Omental fat pad (tissue), 4 donors: ENCODE results near the gene BMAL1. TPM values are rescaled to one million over a fixed set of nuclear protein-coding genes. Genes with fewer than 3 reads are reported as not detected.

Experiments used
- ATAC-seq: fragments of 150-250 bp; one replicate; pipeline ENCODE4 v1.9.1; 2016; ENCODE audit warnings: mild to moderate bottlenecking, moderate library complexity; ENCODE audit not compliant: low FRiP score
- DNase-seq: peaks from one replicate; pipeline ENCODE4 v3.0.0-alpha.2; 2019; ENCODE audit warnings: low spot score
- total RNA-seq, 4 donors: library from RNA; depleted of rRNA; stranded (reverse); fragments of >200 nt; gene quantifications; one replicate each; pipeline ENCODE4 v1.1.0, GENCODE V29; 2016
- TF ChIP-seq, protein P1 (sequence below), 3 donors: fragments of 450-650 bp; IDR thresholded peaks; one replicate each; pipeline ENCODE4 v1.5.1; 2016 to 2017; ENCODE audit warnings: antibody characterized with exemption in 3 of 3, mild to moderate bottlenecking in 3 of 3, moderate library complexity in 2 of 3

Gene BMAL1
- total RNA-seq, 4 donors from 2014 or later = 52.5 to 60.5 (median 53.9) TPM

DNA sequence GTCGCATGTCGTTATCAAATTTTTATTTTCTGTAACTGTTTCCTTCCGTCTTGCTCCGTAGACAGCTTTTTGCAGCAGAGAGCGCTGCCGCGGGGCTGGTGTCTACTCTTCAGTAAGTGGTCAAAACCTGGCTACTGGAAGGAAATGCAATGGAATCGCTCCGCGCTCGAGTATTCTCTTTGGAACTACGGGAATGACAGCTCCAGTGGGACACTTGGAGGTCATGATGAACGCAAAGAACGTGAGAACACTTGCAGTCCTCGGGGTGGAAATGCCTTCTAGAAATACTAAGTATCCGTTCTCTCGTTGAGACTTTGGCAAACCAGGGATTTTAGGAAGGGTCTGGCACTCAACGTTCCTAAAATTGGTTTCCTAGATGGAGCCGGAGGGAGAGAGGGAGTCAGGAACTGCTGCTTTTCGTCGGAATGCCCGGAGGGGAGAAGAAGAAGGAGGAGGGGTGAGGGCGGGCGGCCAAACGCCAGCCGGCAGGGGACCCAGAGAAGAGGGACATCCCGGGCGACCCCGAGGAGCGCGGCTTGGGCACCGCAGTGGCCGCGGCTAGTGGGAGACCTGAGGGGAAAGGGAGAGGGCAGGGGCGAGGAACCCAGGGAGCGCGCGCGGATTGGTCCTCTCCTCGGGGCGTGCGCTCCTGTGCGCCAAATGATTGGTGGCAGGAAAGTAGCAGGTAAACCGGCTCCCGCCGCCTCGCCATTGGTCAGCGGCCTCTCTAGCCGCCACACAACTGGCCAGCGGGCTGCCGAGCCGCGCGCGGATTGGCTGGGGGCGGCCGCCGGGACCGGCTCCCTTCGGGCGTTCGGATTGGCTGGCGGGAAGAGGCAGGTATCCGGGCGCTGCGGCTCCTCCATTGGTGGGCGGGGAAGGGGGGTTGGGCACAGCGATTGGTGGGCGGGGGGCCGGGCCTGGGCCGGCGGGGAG lies 490 bp upstream of the BMAL1 start:
- ATAC-seq = peak; percentile 97
- peak; percentile 83 for DNase-seq
- TF ChIP-seq, protein P1, sequence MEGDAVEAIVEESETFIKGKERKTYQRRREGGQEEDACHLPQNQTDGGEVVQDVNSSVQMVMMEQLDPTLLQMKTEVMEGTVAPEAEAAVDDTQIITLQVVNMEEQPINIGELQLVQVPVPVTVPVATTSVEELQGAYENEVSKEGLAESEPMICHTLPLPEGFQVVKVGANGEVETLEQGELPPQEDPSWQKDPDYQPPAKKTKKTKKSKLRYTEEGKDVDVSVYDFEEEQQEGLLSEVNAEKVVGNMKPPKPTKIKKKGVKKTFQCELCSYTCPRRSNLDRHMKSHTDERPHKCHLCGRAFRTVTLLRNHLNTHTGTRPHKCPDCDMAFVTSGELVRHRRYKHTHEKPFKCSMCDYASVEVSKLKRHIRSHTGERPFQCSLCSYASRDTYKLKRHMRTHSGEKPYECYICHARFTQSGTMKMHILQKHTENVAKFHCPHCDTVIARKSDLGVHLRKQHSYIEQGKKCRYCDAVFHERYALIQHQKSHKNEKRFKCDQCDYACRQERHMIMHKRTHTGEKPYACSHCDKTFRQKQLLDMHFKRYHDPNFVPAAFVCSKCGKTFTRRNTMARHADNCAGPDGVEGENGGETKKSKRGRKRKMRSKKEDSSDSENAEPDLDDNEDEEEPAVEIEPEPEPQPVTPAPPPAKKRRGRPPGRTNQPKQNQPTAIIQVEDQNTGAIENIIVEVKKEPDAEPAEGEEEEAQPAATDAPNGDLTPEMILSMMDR (IDR thresholded peaks at IDR 0.05) = no peak

DNA sequence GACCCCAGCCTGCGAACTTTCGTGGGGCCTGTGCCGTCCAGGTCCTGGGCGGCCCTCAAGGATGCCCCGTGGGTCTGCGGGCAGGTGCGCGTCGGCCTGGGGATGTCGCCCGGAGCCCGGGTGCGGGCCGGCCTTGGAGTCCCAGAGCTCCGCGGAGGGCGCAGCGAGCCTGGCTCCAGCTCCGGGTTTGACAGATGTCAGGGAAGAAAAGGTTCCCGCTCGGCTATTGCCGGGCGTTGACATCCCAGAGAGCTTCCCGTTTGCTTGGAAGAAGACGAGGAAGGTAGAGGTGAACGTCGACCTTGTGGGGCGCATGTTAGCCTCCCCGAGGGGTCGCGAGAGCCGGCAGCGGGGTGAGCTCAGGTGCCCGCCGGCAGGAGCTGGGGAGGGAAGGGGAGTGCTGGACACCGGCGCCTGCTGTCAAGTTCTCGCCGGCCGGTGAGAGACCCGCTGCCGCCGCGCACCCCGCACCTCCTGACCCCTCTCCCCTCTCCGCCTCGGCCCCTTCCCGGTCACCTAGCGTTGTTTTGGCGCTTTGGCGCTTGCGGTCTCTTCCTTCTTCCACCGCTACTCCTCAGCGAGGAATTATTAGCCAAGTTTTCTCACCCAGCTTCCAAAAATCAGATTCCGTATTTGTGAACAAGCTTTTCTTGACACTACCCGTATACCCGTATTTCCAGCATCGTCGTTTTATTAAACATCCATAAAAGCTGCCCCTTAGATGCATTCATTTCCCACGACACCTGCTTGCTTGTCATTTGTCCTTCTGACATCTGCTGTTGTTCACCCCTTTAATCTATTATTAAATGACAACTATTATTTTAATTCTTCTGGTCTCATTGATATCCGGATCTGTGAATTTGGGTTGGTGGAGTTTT lies 1.3 kb downstream of the BMAL1 start:
- ATAC-seq (no peak), DNase-seq (no peak)
- TF ChIP-seq, protein P1 (IDR thresholded peaks at IDR 0.05) = no peak

DNA sequence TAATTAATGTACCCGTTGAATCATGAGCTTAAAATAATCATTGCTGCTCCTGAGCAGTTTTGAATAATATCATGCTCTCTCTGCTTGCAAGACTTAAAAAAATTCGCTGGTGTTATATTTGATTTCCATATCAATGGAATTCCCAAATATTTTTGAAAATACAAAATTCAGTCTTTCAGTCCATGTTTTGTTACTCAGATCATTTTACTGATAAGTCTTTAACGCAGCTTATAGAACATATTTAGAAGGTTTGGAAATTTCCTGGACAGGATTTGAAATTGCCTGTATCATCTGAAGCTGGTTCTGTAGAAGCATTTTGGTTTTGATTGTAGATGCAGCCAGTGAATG lies 1.9 kb downstream of the BMAL1 start:
- TF ChIP-seq, protein P1 (IDR thresholded peaks at IDR 0.05) = no peak
- ATAC-seq = no peak
- DNase-seq = no peak

DNA sequence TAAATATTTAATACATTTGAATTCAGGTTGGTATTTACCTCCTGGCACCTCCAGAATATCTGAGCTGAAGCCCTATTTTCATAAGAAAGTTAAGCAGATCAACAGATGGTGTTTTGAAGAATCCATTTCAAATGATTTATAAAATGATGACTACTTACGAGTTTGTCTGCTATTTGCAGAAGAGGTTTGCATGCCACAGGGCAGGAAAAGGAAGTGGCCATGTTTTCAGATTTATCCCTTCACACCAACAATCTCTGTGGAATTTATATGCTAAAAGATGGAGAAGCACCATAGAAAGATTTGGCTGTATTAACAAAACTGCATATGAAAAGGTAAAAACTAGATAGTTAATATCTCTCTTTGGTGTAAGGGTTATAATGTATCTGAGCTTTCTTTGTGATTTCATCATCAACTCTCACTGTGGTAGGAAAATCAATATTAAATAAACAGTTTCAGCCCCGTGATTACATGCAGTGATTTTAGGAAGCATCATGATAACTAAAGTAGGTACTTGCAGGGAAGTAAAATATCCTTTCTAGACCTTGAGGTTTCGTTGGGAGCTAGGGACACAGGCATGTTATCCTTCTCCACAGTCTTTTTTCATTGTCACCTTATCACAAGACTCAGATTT lies 2.6 kb downstream of the BMAL1 start:
- DNase-seq (no peak), ATAC-seq (no peak)
- TF ChIP-seq, protein P1 (IDR thresholded peaks at IDR 0.05) = no peak

DNA sequence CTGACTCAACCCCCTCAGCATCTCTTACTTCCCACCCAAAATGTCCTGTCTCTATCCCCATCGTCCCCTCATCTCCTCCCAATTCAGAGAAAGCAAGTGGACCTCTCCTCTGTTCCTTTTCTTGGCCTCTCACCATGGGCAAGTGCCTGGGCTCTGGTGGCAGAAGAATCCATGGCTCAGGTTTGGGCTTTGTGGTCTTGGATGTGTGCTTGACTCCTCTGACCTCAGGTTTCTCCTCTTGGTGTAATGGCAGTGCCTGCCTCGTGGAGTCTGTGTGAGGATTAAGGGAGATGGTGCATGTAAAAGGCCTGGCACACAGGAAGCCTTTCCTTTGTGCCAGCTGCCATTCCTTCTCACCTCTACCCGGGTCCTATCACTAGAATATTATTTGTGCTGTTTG lies 3.2 kb downstream of the BMAL1 start:
- DNase-seq (no peak), ATAC-seq (no peak)

DNA sequence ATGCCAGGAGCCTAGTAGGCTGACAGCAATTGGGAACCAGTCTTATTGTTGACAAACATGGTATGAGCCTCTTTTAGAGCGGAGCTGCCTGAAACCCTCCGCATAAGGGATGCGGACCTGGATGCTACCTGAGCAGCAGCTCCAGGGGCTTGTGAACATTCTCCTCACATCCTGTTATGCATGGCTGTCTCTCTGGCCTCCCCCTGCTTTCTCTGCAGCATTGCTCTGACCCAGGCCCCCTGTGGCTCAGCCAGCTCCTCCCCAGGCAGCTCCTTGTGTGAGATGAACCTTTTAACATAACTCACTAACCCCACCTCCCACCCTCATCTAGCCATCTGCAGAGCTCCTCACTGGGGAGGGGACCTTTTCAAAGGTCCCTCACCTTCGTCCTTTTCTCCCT lies 6.0 kb downstream of the BMAL1 start:
- TF ChIP-seq, protein P1 (IDR thresholded peaks at IDR 0.05) = no peak
- DNase-seq (no peak), ATAC-seq (no peak)

More for the DNA sequence above, 3.2 kb downstream of the BMAL1 start:
- TF ChIP-seq, protein P1 (IDR thresholded peaks at IDR 0.05) = no peak
